ENCODE data around the gene FARP2. TPM values are rescaled to one million over a fixed set of nuclear protein-coding genes. Genes with fewer than 3 reads are reported as not detected.
"Not testable (repeated sequence)": the region's sequence is repeated elsewhere in the genome, so short reads cannot be mapped to it uniquely, and the experiment has no call there.

The FARP2 gene
- total and polyA plus RNA-seq, 2 of the 4 experiments (the other 2 are of a cell fraction), result 17.1 to 30.8 TPM

GRCh38 chr2:241450092-241450491 lies 94.0 kb downstream of the FARP2 start:
- POLR2A ChIA-PET (ENCODE audit: unreplicated experiment); H3K9me1 ChIP-seq (ENCODE audit: insufficient read depth, low read length); H3K36me3 ChIP-seq (ENCODE audit: control insufficient read depth, insufficient read depth, low read length); H3K56ac ChIP-seq (ENCODE audit: extremely low read depth, insufficient read depth, low read length); H3K14ac ChIP-seq (replicated peaks; ENCODE audit: low read depth, low read length); H3K4me2 ChIP-seq (ENCODE audit: low read depth, low read length); CTCF ChIA-PET; H2BK5ac ChIP-seq (ENCODE audit: low read depth, low read length, poor library complexity, severe bottlenecking); H2AK9ac ChIP-seq (replicated peaks; ENCODE audit: low read depth, low read length, poor library complexity); in situ Hi-C loops (cut with MboI; ENCODE audit: low sequenced_read_pairs); DNase-seq; BruUV-seq (replicated peaks); H3K23ac ChIP-seq (ENCODE audit: low read depth, low read length); H3K18ac ChIP-seq (ENCODE audit: low read depth, low read length); H3K9ac ChIP-seq (ENCODE audit: low read depth, low read length); H4K8ac ChIP-seq (ENCODE audit: low read depth in 2 of 2, low read length in 2 of 2); H2BK20ac ChIP-seq (ENCODE audit: low read depth, low read length); H3K4ac ChIP-seq (ENCODE audit: low read depth, low read length); H4K20me1 ChIP-seq (ENCODE audit: insufficient read depth, low read length); H3K79me1 ChIP-seq (ENCODE audit: low read depth in 1 of 2, low read length in 2 of 2); H3K27ac ChIP-seq (ENCODE audit: insufficient read depth, low read length); H2BK120ac ChIP-seq (ENCODE audit: low read depth, low read length); dilution Hi-C loops (cut with HindIII; ENCODE audit: low sequenced_read_pairs, unreplicated experiment); H2AFZ ChIP-seq (replicated peaks; ENCODE audit: low read length, poor library complexity); H4K5ac ChIP-seq (ENCODE audit: low read depth, low read length); H4K91ac ChIP-seq (ENCODE audit: insufficient read depth, low read depth, low read length); H2AK5ac ChIP-seq (ENCODE audit: low read depth, low read length); ATAC-seq (ENCODE audit: low read depth); H3K9me3 ChIP-seq (ENCODE audit: control insufficient read depth, insufficient read depth, low read length); H3K4me1 ChIP-seq (ENCODE audit: control insufficient read depth, insufficient read depth, low read length); H3K4me3 ChIP-seq (ENCODE audit: insufficient read depth, low read depth, low read length); H2BK15ac ChIP-seq (ENCODE audit: low read depth, low read length); H3K27me3 ChIP-seq (ENCODE audit: control insufficient read depth, insufficient read depth, low read length): not testable (repeated sequence)
- intact Hi-C loops (cut with micrococcal nuclease), result loop anchor here (5.0 kb wide), 1 partner anchor 33 kb away; no protein-coding TSS in a partner anchor
- WGBS, 2 experiments (ENCODE audit: extremely low coverage in 2 of 2, insufficient read length in 1 of 2), result no CpG with 5 or more reads among the region's 7 CpGs

Measured in IMR-90 (cell line).